Measurements from ENCODE around the gene APEX1. TPM values are rescaled to one million over a fixed set of nuclear protein-coding genes. Genes with fewer than 3 reads are reported as not detected.
A peak's percentile ranks its signal among the peaks of the same experiment; 100 is the strongest.

Gene APEX1
- total RNA-seq, 4 donors from 2014 or later = 75.7 to 132 (median 115) TPM

- DNase-seq = no peak
- Histone ChIP-seq H3K9me3 (no peaks in the 10 kb centered on the region), H3K4me3 (no peak overlapping the region), H3K27ac (peak overlapping the region in 2 of 4 donors; percentile 55 to 56), H3K36me3 (peaks cover 4 to 63% (median 24%) of the 10 kb centered on the region in 3 donors), H3K4me1 (peaks cover 0 to 23% (median 0%) of the 10 kb centered on the region in 3 donors), H3K27me3 (no peaks in the 10 kb centered on the region)
- TF ChIP-seq CTCF (IDR thresholded peaks at IDR 0.05) = no peak
- WGBS, 2 donors = 38 to 54% methylated on average over 1 of the region's 1 CpG
- intact Hi-C loops (cut with DNase I) = no loop called here
These were observed 22.3 kb downstream of the APEX1 start for GRCh38 chr14:20477211-20477876.

- DNase-seq = no peak
- 89 to 93% methylated on average over 2 of the region's 2 CpGs for WGBS, 2 donors
- H3K27ac ChIP-seq = no peak overlapping the region
- H3K4me3 ChIP-seq = no peak overlapping the region
- no peaks in the 10 kb centered on the region for H3K27me3 ChIP-seq
- H3K4me1 ChIP-seq = peaks cover 0 to 22% (median 0%) of the 10 kb centered on the region in 3 donors
- H3K9me3 ChIP-seq = no peaks in the 10 kb centered on the region
- peaks cover 4 to 48% (median 15%) of the 10 kb centered on the region in 3 donors for H3K36me3 ChIP-seq
- intact Hi-C loops (cut with DNase I) = no loop called here
- TF ChIP-seq CTCF (IDR thresholded peaks at IDR 0.05) = no peak
- no peak for TF ChIP-seq POLR2A (IDR thresholded peaks at IDR 0.05)
These were observed 23.9 kb downstream of the APEX1 start for GRCh38 chr14:20478894-20479293.

GRCh38 chr14:20482382-20482781 is 27.4 kb downstream of the APEX1 start:
- WGBS, 2 donors = 81 to 88% methylated on average over 5 of the region's 5 CpGs

GRCh38 chr14:20485900-20486299 is 30.9 kb downstream of the APEX1 start:
- Histone ChIP-seq H3K9me3 (no peaks in the 10 kb centered on the region), H3K27me3 (no peaks in the 10 kb centered on the region), H3K27ac (no peak overlapping the region), H3K36me3 (no peaks in the 10 kb centered on the region), H3K4me1 (peaks cover 0 to 34% (median 8%) of the 10 kb centered on the region in 3 donors), H3K4me3 (no peak overlapping the region)
- TF ChIP-seq POLR2A (IDR thresholded peaks at IDR 0.05) (no peak), CTCF (IDR thresholded peaks at IDR 0.05) (no peak)
- DNase-seq = no peak
- WGBS, 2 donors = 59 to 63% methylated on average over 6 to 7 of the region's 7 CpGs
- intact Hi-C loops (cut with DNase I) = no loop called here

More at GRCh38 chr14:20482382-20482781, 27.4 kb downstream of the APEX1 start:
- intact Hi-C loops (cut with DNase I) = no loop called here
- no peaks in the 10 kb centered on the region for H3K27me3 ChIP-seq
- H3K9me3 ChIP-seq = no peaks in the 10 kb centered on the region
- TF ChIP-seq CTCF (IDR thresholded peaks at IDR 0.05) (no peak), POLR2A (IDR thresholded peaks at IDR 0.05) (no peak)
- peaks cover 0 to 18% (median 0%) of the 10 kb centered on the region in 3 donors for H3K4me1 ChIP-seq
- no peak overlapping the region for H3K4me3 ChIP-seq
- H3K27ac ChIP-seq = no peak overlapping the region
- peaks cover 0 to 13% (median 0%) of the 10 kb centered on the region in 3 donors for H3K36me3 ChIP-seq
- DNase-seq = no peak

GRCh38 chr14:20486684-20487395 is 31.8 kb downstream of the APEX1 start:
- WGBS, 2 donors = 67 to 81% methylated on average over 8 of the region's 8 CpGs
- Histone ChIP-seq H3K27ac (no peak overlapping the region), H3K4me3 (no peak overlapping the region), H3K4me1 (peaks cover 0 to 43% (median 8%) of the 10 kb centered on the region in 3 donors), H3K27me3 (no peaks in the 10 kb centered on the region), H3K36me3 (no peaks in the 10 kb centered on the region), H3K9me3 (no peaks in the 10 kb centered on the region)
- DNase-seq = no peak
- intact Hi-C loops (cut with DNase I) = no loop called here
- TF ChIP-seq POLR2A (IDR thresholded peaks at IDR 0.05) = no peak
- TF ChIP-seq CTCF (IDR thresholded peaks at IDR 0.05) = no peak
